Measurements from ENCODE around the gene CBARP. TPM values are rescaled to one million over a fixed set of nuclear protein-coding genes. Genes with fewer than 3 reads are reported as not detected.

Gene CBARP
- total and polyA plus RNA-seq, 9 of the 15 experiments (the other 6 are each of a cell fraction or from before 2014, with no cell fraction given): 0.03 to 8.9 (median 1.2) TPM; not detected in 1

DNA sequence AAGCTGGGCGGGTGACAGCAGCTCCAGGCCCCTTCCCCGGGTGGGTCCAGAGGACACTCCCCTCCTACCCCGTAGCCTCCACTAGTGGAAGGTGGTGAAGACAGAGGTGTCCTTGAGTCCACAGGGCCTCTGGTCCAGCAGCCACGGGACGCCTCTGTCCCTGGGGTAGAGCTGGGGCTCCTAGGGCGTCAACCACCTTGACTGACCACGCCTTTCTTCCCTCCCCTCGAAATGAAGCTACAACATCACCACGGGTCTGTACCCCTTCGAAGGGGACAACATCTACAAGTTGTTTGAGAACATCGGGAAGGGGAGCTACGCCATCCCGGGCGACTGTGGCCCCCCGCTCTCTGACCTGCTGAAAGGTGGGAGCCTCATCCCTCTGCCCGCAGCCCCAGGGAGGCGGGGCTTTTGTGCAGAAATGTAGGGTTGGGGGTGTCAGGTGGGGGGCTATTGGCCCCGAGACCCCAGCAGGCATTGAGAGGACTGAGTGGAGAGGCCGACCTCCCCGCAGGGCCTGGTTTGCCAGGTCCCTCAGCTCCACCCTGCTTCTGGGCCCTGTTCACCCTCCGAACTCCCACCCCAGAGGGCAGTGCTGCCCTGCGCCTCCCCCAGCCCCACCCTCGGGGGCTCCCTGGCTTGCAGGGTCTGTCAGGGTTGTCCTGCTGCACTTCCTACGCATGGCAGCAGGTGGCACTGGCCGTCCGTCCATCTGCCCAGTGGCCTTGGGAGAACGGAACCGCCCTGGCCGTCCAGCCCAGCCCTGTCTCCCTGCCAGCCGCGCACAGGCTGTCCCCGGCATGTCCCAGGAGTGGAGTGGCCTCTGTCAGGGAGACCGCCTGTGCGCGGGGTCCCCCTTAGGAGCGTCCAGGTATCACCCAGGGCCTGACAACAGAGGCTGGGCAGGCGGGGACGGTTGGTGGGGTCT lies 16.6 kb downstream of the CBARP start (continued):
- TF ChIP-seq, protein P1, sequence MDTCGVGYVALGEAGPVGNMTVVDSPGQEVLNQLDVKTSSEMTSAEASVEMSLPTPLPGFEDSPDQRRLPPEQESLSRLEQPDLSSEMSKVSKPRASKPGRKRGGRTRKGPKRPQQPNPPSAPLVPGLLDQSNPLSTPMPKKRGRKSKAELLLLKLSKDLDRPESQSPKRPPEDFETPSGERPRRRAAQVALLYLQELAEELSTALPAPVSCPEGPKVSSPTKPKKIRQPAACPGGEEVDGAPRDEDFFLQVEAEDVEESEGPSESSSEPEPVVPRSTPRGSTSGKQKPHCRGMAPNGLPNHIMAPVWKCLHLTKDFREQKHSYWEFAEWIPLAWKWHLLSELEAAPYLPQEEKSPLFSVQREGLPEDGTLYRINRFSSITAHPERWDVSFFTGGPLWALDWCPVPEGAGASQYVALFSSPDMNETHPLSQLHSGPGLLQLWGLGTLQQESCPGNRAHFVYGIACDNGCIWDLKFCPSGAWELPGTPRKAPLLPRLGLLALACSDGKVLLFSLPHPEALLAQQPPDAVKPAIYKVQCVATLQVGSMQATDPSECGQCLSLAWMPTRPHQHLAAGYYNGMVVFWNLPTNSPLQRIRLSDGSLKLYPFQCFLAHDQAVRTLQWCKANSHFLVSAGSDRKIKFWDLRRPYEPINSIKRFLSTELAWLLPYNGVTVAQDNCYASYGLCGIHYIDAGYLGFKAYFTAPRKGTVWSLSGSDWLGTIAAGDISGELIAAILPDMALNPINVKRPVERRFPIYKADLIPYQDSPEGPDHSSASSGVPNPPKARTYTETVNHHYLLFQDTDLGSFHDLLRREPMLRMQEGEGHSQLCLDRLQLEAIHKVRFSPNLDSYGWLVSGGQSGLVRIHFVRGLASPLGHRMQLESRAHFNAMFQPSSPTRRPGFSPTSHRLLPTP (IDR thresholded peaks at IDR 0.05; ENCODE audit: borderline replicate concordance, extremely low read depth, insufficient read length): no peak
- TF ChIP-seq TCF7L2 (IDR thresholded peaks at IDR 0.05; ENCODE audit: low read depth, low read length): no peak
- TF ChIP-seq, protein P2, sequence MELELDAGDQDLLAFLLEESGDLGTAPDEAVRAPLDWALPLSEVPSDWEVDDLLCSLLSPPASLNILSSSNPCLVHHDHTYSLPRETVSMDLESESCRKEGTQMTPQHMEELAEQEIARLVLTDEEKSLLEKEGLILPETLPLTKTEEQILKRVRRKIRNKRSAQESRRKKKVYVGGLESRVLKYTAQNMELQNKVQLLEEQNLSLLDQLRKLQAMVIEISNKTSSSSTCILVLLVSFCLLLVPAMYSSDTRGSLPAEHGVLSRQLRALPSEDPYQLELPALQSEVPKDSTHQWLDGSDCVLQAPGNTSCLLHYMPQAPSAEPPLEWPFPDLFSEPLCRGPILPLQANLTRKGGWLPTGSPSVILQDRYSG (tag; conservative IDR thresholded peaks at IDR 0.05; ENCODE audit: low read depth): no peak
- no peak for TF ChIP-seq HLTF (IDR thresholded peaks at IDR 0.05)
- no peak for TF ChIP-seq KDM1A (IDR thresholded peaks at IDR 0.05)
- TF ChIP-seq JUNB (CRISPR knock-in tag; conservative IDR thresholded peaks at IDR 0.05): no peak
- TF ChIP-seq, protein P3, sequence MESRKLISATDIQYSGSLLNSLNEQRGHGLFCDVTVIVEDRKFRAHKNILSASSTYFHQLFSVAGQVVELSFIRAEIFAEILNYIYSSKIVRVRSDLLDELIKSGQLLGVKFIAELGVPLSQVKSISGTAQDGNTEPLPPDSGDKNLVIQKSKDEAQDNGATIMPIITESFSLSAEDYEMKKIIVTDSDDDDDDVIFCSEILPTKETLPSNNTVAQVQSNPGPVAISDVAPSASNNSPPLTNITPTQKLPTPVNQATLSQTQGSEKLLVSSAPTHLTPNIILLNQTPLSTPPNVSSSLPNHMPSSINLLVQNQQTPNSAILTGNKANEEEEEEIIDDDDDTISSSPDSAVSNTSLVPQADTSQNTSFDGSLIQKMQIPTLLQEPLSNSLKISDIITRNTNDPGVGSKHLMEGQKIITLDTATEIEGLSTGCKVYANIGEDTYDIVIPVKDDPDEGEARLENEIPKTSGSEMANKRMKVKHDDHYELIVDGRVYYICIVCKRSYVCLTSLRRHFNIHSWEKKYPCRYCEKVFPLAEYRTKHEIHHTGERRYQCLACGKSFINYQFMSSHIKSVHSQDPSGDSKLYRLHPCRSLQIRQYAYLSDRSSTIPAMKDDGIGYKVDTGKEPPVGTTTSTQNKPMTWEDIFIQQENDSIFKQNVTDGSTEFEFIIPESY (CRISPR knock-in tag; IDR thresholded peaks at IDR 0.05): peak; percentile 35; the same call in 1 of the 2 replicates
- TF ChIP-seq ZNF586 (CRISPR knock-in tag; conservative IDR thresholded peaks at IDR 0.05): no peak
- no peak for TF ChIP-seq ZNF780A (CRISPR knock-in tag; IDR thresholded peaks at IDR 0.05)
- TF ChIP-seq LEF1 (IDR thresholded peaks at IDR 0.05): no peak
- no peak for TF ChIP-seq POLR3A (IDR thresholded peaks at IDR 0.05; ENCODE audit: borderline replicate concordance, extremely low read depth, insufficient read depth, insufficient read length)

Measured in K562 (cell line).